IPS-15b (cell line): ENCODE measurements around the gene RBM38.

Source experiments
- H3K27me3 ChIP-seq: one replicate; pipeline ENCODE4 v1.6.1; 2013; ENCODE audit warnings: low read length; ENCODE audit not compliant: control insufficient read depth, insufficient read depth
- H3K36me3 ChIP-seq: one replicate; pipeline ENCODE4 v1.6.1; 2013; ENCODE audit warnings: low read length; ENCODE audit not compliant: control insufficient read depth, insufficient read depth
- H3K4me1 ChIP-seq: one replicate; pipeline ENCODE4 v1.6.1; 2013; ENCODE audit warnings: mild to moderate bottlenecking, low read length; ENCODE audit not compliant: control insufficient read depth, insufficient read depth
- H3K4me3 ChIP-seq: one replicate; pipeline ENCODE4 v1.5.1; 2013; ENCODE audit warnings: low read depth, low read length
- H3K9ac ChIP-seq: one replicate; pipeline ENCODE4 v1.6.1; 2013; ENCODE audit warnings: low read depth, mild to moderate bottlenecking, low read length
- H3K9me3 ChIP-seq: one replicate; pipeline ENCODE4 v1.6.1; 2013; ENCODE audit warnings: mild to moderate bottlenecking, low read length; ENCODE audit not compliant: control insufficient read depth, insufficient read depth

Gene RBM38

DNA sequence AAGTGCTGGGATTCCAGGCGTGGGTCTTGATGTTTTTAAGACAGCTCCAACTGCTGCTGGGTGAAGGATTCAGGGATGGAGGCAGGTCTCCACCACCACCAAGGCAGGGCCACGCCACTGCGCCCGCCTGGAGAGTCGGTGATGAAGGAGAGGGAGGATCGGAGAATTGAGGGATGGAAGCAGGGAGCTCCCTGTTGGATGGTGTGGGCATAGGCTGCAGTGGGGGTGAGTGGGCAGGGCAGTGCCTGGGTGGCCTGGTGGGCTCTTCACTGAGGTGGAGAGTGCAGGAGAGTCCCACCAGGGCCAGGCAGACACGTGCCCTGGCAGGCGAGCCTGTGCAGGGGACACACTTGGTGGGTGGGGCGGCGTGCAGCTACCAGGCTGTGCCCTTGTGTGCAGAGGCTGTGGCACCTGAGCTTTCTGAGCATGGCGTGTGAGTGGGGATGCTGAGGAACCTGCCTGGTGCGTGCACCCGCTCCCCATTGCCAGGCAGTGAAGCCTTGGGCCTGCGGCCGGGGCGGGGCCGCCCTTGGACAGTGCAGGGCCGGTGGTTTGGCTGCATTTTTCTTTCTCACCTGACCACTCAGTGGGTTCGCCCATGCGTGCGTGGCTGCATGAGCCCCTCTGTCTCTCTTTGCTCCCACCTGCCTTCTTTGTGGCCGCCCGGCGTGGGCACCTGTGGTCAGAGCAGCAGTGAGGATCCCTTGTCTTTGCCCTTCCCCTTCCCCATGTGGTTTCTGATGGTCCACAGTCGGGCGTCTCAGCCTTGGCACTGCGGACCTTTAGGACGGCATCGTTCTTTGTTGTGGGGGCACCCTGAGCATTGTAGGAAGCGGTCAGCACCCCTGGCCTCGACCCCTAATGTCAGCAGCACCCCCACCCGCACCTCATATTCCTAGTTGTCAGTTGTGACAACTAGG is 11.3 kb downstream of the RBM38 start:
- no peaks in the 10 kb centered on the region for H3K9me3 ChIP-seq
- no peaks in the 10 kb centered on the region for H3K4me1 ChIP-seq
- no peak overlapping the region for H3K4me3 ChIP-seq
- no peak overlapping the region for H3K9ac ChIP-seq
- H3K36me3 ChIP-seq: peaks cover 74% of the 10 kb centered on the region
- H3K27me3 ChIP-seq: no peaks in the 10 kb centered on the region

GRCh38 chr20:57403216-57403615 is 12.0 kb downstream of the RBM38 start:
- peaks cover 76% of the 10 kb centered on the region for H3K36me3 ChIP-seq
- H3K27me3 ChIP-seq: no peaks in the 10 kb centered on the region
- no peak overlapping the region for H3K9ac ChIP-seq
- no peaks in the 10 kb centered on the region for H3K9me3 ChIP-seq
- H3K4me1 ChIP-seq: no peaks in the 10 kb centered on the region
- H3K4me3 ChIP-seq: no peak overlapping the region

DNA sequence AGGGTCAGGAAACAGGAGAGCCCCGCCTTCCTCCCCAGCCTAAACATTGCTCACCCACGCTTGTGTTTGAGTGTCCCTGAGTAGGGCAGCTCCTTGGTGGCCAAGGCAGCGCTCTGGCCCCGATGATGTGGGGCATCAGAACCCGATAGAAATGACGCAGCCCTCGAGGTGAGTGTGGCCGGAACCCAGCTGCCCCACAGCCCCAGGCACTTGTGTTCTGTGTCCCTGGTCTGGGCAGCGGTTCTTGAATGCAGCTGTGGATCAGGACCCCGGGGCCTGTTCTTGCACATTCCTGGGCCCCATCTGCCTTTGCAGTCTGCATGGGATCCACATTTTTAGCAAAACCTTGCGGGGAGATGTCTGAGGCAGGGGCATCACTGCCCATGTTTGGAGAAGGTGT is 12.8 kb downstream of the RBM38 start:
- H3K27me3 ChIP-seq: no peaks in the 10 kb centered on the region
- no peak overlapping the region for H3K9ac ChIP-seq
- H3K36me3 ChIP-seq: peaks cover 77% of the 10 kb centered on the region
- H3K4me1 ChIP-seq: no peaks in the 10 kb centered on the region
- H3K9me3 ChIP-seq: no peaks in the 10 kb centered on the region
- H3K4me3 ChIP-seq: no peak overlapping the region

DNA sequence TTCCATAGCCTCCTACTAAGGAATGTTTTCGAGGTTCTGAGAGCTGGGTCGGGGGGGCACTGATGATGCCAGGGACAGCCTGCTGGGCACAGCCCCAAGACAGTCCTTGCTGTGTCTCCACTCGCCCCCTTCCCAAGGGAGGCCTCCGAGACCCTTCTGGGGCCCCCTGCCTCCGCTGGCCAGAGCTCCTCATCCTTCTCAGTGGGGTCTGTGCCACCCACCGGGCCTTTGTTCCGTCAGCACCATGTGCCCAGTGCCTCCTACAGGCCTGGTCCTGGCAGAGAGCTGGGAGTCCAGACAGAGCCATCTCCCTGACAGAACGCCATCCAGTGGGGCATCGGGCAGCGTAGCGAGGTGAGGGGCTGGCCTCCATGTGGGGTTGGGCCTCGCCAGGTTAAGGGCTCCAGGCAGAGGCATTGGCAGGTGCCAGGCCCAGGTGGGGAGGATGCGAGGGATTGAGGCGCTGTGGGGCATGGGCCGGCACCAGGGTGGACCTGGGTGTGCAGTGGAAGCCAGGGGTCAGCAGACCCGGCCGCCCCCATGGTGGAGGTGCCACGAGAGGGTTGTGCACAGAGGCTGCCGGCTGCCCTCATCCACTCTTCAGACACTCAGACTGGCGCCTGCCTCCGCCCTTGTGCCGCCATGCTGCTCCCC is 13.3 kb downstream of the RBM38 start:
- peaks cover 78% of the 10 kb centered on the region for H3K36me3 ChIP-seq

GRCh38 chr20:57405236-57406016 is 14.2 kb downstream of the RBM38 start:
- Histone ChIP-seq H3K27me3 (no peaks in the 10 kb centered on the region), H3K4me1 (no peaks in the 10 kb centered on the region), H3K36me3 (peaks cover 75% of the 10 kb centered on the region), H3K4me3 (no peak overlapping the region), H3K9ac (no peak overlapping the region), H3K9me3 (no peaks in the 10 kb centered on the region)

More for the DNA sequence above, 13.3 kb downstream of the RBM38 start:
- no peak overlapping the region for H3K4me3 ChIP-seq
- H3K27me3 ChIP-seq: no peaks in the 10 kb centered on the region
- H3K9me3 ChIP-seq: no peaks in the 10 kb centered on the region
- no peaks in the 10 kb centered on the region for H3K4me1 ChIP-seq
- no peak overlapping the region for H3K9ac ChIP-seq

- Histone ChIP-seq H3K9ac (no peak overlapping the region), H3K27me3 (no peaks in the 10 kb centered on the region), H3K4me3 (no peak overlapping the region), H3K4me1 (no peaks in the 10 kb centered on the region), H3K9me3 (no peaks in the 10 kb centered on the region), H3K36me3 (peaks cover 59% of the 10 kb centered on the region)
These were observed 16.4 kb downstream of the RBM38 start for GRCh38 chr20:57407541-57407956.

DNA sequence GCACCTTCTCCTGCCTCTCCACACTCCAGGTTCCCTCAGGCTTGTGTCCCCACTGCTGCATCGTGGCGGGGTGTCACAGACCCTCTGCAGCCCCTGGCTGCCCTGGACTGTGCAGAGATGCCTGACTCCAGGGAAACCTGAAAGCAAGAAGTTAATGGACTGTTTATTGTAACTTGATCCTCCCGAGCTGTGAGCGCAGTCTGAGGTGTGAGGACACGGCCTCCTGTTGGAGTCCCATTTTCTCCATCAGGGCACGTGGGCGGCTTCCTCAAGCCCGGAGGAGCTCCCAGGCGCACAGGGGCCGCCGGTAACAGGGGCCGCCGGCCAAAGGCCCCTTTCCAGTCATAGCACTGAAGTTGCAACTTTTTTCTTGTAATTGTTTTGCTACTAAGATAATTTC is 16.9 kb downstream of the RBM38 start:
- Histone ChIP-seq H3K4me3 (no peak overlapping the region), H3K9me3 (no peaks in the 10 kb centered on the region), H3K27me3 (no peaks in the 10 kb centered on the region), H3K36me3 (peaks cover 55% of the 10 kb centered on the region), H3K4me1 (no peaks in the 10 kb centered on the region), H3K9ac (no peak overlapping the region)

DNA sequence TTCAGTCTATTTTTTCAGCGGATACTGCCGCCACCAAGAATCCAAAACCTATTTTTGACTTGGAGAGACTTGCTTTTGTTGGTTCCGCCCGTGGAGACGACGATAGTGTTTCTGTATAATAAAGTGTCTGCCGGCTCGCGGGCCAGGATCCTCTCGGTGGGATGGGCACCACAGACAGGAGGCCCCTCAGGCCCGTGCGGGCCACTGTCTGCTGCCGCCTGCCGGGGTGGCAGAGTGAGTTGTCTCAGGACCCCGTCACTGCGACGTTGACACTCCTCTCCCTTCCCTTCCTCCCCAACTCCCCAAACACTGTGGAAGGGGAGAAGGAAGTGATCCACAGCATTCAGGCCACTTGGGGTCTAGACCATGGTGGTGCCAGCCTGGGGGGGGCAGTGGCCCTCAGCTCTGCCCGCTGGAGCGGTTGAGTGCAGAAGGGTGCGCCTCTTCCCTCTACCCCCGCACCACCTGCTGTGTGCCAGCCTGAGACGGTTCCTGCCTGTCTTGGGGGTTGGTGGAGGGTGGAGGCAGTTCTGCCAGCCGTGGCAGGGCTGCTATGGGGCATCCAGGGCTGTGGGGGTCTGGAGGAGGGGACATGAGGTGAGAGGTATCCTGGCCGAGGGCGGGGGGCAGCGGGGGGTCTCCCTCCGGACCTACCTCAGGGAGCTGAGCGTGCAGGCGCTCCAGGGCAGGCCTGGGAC is 17.5 kb downstream of the RBM38 start:
- Histone ChIP-seq H3K36me3 (peaks cover 54% of the 10 kb centered on the region), H3K4me1 (no peaks in the 10 kb centered on the region), H3K4me3 (no peak overlapping the region), H3K27me3 (no peaks in the 10 kb centered on the region), H3K9ac (no peak overlapping the region), H3K9me3 (no peaks in the 10 kb centered on the region)

DNA sequence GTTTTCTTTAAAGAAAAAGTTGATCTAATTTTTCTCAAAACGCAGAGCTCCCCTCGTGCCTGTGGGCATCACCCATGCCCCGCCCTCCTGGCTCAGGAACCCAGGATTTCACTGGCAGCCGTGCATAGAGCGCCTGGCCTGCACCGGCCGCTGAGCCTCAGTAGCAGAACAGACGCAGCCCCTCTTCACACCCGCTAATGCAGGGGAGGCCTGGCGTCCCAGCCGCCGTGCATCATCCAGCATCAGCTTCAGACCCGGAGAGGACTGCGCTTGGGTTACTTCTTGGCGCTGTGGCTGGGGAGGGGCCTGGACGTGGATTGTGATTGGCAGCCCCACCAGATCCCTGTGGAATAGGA is 18.1 kb downstream of the RBM38 start:
- Histone ChIP-seq H3K4me3 (no peak overlapping the region), H3K4me1 (no peaks in the 10 kb centered on the region), H3K9ac (no peak overlapping the region), H3K27me3 (no peaks in the 10 kb centered on the region), H3K9me3 (no peaks in the 10 kb centered on the region), H3K36me3 (peaks cover 49% of the 10 kb centered on the region)

DNA sequence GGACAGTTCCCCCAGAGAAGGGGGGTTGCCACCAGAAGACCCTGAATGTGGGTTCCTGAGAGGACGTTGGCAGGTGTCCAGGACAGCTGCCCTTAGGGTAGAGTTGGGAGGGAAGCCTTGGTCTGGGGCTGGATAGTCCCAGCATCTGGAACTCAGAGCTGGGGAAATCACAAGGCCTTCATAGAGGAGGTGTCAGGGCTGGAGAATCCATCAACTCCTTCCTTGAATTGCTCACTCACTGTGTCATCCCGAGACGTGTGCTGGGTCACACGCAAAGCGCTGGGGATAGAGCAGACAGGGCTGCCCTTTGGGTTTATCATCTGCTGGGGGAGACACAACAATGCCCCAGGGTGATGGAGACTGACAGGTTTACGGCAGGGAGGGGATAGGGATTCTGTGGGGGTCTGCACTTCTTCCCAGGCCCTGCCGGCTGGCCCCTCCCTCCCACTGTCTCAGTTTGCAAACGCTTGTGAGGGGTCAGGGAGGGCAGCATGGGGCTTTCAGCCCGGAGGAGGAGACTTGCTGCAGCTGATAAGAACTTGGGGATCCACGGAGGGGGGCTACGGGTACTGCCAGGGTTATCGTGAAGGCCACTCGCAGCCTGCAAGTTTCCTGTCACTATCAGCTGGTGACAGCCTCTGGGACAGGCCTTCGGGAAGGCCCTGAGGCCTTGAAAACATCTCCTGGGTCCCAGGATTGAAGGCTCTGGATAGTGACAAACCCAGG is 18.6 kb downstream of the RBM38 start:
- Histone ChIP-seq H3K36me3 (peaks cover 43% of the 10 kb centered on the region), H3K9ac (no peak overlapping the region), H3K4me1 (no peaks in the 10 kb centered on the region), H3K9me3 (no peaks in the 10 kb centered on the region), H3K27me3 (no peaks in the 10 kb centered on the region), H3K4me3 (no peak overlapping the region)
